MM.1S (cell line): Measurements from ENCODE around the gene PHF21A.

Source experiments
- CTCF ChIP-seq: fragments of 300-600 bp; sonication (generic); IDR thresholded peaks from 2 replicates; pipeline ENCODE4 v1.5.1; 2016; ENCODE audit warnings: antibody characterized with exemption, low read length, mixed read lengths
- EZH2 ChIP-seq: fragments of 300-600 bp; sonication (generic); optimal IDR thresholded peaks from 2 replicates; pipeline ENCODE3; 2017; ENCODE audit warnings: low read depth, mild to moderate bottlenecking, antibody characterized with exemption, low read length, mixed read lengths
- EZH2phosphoT487 ChIP-seq: fragments of 300-600 bp; sonication (generic); IDR thresholded peaks from 2 replicates; pipeline ENCODE4 v1.6.1; 2018; ENCODE audit warnings: antibody characterized with exemption, low read length

- TF ChIP-seq EZH2, result no peak
- no peak for TF ChIP-seq CTCF
- no peak for TF ChIP-seq EZH2phosphoT487
These were observed 160.7 kb downstream of the PHF21A start for GRCh38 chr11:45960387-45961095.
